Limb (tissue), 2 donors: Measurements from ENCODE around the gene PROS1.
"Not testable (repeated sequence)": the region's sequence is repeated elsewhere in the genome, so short reads cannot be mapped to it uniquely, and the experiment has no call there.

Experiments
- DNase-seq, 2 donors: peaks; one replicate each; pipeline ENCODE4 v3.0.0-alpha.2; 2016; ENCODE audit errors: extremely low spot score in 2 of 2

The PROS1 gene

DNA sequence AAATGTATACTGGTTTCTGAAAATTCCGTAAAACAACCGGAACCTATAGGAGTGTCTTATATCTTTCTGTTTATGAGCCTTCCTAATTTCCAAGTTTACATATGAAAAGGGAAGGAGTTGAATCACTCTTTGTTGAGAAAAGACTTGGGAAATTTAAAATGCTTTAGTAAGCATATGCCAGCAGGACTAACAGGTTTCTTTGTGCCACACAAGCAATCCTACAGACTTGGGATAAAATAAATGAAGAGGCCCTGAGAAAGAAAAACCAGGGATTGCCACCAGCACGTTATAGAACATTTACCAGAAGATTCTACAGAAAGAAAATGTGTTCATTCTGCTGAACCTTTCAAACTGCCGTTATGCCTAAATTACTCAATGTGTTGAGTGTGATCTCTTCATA, 96.3 kb downstream of the PROS1 start:
- DNase-seq = not testable (repeated sequence)

DNA sequence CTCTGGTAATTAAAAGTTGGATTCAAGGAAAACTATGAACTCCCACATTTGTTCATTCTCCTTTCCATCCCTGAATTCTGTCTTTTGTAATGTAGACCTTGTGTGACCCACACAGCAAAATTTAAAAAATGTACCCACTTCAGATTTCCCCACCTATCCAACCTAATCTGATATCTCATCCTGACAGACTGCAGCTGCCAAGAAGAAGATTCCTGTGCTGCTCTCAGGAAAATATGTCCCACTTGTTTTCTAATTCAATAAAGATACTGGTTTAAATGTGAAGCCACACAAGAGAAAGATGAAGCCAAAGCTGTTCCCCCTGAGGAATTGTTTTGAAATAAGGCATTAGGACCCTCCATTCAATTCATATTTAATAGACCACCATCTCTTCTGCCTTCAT, 100.3 kb downstream of the PROS1 start:
- not testable (repeated sequence) for DNase-seq

DNA sequence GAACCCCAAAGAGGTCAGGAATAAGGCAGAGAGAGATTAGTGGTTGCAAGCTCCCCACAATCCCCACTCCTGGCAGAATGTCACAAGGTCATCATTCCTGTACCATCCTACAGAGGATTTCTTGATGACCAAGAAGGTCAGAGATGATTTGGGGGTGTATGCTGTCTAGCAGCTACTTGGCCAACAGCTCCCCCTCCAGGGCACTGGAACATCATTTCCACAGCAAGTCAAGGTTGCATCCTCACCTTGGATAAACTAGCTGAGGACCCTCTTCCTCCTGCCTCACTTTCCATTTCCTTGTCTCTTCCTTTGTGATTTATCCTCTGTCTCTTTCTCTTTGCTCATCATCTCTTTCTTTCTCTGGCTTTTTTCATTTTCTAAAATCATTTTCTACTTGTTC, 106.3 kb downstream of the PROS1 start:
- no peak for DNase-seq

DNA sequence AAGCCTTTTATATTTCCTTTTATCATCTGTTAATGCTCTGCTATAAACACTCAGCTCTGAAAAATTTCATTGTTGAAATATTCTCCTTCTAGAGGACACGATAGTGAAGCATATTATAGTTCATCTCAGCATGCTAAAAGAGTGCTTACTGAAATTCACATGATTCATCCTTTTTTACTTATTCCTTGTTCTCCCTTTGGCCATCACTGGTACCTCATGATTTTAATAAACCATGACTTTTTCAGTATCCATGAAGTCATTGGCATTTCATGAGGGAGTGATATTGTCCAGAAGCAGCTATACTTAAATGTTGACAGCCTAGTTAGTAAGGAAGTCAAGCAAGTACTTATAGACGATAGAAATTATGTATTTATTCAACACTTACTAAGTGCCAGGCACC, 112.7 kb downstream of the PROS1 start:
- no peak for DNase-seq

DNA sequence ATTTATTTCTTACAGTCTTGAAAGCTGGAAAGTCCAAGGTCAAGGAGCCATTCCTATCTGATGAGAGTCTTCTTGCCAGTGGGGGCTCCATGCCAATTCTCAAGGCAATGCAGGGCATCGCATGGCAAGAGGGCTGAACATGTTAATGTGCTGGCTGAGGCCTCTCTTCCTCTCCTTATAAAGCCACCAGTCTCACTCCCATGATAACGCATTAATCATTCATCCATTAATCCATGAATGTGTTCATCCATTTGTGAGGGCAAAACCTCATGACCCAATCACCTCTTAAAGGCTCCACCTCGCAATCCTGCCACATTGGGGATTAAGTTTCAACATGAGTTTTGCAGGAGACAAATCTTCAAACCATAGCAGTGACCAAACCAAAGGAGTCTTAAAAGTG, 118.3 kb downstream of the PROS1 start:
- DNase-seq = no peak

DNA sequence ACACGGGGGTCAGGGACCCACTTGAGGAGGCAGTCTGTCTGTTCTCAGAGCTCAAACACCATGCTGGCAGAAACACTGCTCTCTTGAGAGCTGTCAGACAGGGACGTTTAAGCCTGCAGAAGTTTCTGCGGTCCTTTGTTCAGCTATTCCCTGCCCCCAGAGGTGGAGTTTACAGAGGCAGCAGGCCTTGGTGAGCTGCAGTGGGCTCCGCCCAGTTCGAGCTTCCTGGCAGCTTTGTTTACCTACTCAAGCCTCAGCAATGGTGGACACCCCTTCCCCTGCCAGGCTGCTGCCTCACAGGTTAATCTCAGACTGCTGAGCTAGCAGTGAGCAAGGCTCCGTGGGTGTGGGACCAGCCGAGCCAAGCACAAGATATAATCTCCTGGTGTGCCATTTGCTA, 121.5 kb downstream of the PROS1 start:
- not testable (repeated sequence) for DNase-seq

DNA sequence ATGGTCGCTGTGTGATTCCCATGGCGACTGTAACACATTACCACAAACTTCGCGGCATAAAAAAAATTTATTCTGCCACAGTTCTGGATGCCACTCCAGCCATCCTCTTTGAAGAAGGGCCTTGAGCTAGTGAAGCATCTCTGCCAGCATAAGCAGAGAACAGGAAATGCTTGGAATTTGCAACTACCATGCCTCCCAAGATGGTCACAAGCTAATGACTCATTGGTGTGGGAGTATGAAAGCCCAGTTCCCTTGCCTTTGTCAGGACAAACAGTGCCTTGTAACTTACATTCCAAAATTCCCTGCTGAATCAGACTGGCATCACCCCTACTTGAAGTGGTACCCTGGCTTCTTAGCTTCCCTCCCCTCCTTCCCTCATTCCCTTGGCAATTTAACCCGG, 129.7 kb downstream of the PROS1 start:
- DNase-seq = no peak

DNA sequence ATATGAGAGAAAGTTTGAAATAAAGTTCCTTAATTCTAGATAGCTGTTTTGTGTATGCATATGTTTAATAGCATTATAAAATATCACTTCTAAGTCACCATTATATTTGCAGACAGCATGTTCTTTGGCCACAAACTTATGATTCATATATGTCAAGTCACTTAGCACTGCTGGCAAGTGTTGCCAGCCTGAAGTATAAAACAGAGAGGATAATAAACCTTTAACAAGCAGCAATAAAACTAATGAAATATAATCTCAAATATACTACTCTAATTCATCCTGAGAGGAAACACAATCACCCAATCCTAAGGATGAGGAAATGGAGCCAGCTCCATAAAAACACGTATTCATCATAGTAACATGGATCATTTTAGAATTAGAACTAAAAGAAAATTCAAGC, 134.5 kb downstream of the PROS1 start:
- DNase-seq = not testable (repeated sequence)
